ENCODE results near the gene PTGER4. TPM values are rescaled to one million over a fixed set of nuclear protein-coding genes. Genes with fewer than 3 reads are reported as not detected.

Gene PTGER4
- total RNA-seq, 6 experiments from 2014 or later: 0.84 to 4.4 (median 2.9) TPM

- 90% methylated on average over 3 of the region's 3 CpGs for WGBS (ENCODE audit: insufficient coverage, low coverage, low lambda C conversion rate, missing lambda C conversion rate)
- no peak for DNase-seq
- no peak for ATAC-seq
- TF ChIP-seq, protein P1, sequence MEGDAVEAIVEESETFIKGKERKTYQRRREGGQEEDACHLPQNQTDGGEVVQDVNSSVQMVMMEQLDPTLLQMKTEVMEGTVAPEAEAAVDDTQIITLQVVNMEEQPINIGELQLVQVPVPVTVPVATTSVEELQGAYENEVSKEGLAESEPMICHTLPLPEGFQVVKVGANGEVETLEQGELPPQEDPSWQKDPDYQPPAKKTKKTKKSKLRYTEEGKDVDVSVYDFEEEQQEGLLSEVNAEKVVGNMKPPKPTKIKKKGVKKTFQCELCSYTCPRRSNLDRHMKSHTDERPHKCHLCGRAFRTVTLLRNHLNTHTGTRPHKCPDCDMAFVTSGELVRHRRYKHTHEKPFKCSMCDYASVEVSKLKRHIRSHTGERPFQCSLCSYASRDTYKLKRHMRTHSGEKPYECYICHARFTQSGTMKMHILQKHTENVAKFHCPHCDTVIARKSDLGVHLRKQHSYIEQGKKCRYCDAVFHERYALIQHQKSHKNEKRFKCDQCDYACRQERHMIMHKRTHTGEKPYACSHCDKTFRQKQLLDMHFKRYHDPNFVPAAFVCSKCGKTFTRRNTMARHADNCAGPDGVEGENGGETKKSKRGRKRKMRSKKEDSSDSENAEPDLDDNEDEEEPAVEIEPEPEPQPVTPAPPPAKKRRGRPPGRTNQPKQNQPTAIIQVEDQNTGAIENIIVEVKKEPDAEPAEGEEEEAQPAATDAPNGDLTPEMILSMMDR (IDR thresholded peaks at IDR 0.05): no peak
- no peak for TF ChIP-seq POLR2A (IDR thresholded peaks at IDR 0.05)
- Histone ChIP-seq H3K4me1 (no peaks in the 10 kb centered on the region), H3K4me3 (no peak overlapping the region), H3K27me3 (no peaks in the 10 kb centered on the region), H3K36me3 (no peaks in the 10 kb centered on the region), H3K27ac (no peak overlapping the region), H3K9me3 (no peaks in the 10 kb centered on the region)
- intact Hi-C loops (cut with DNase I): no loop called here
Measured at GRCh38 chr5:40651201-40651600, 28.5 kb upstream of the PTGER4 start.

- DNase-seq (no peak), ATAC-seq (no peak)
- Histone ChIP-seq H3K27me3 (no peaks in the 10 kb centered on the region), H3K9me3 (no peaks in the 10 kb centered on the region), H3K4me1 (no peaks in the 10 kb centered on the region), H3K27ac (no peak overlapping the region), H3K36me3 (no peaks in the 10 kb centered on the region), H3K4me3 (no peak overlapping the region)
- WGBS (ENCODE audit: insufficient coverage, low coverage, low lambda C conversion rate, missing lambda C conversion rate): 59% methylated on average over 4 of the region's 8 CpGs
- TF ChIP-seq, protein P1 (IDR thresholded peaks at IDR 0.05): no peak
- TF ChIP-seq POLR2A (IDR thresholded peaks at IDR 0.05): no peak
- intact Hi-C loops (cut with DNase I): no loop called here
Measured at GRCh38 chr5:40652441-40653220, 27.1 kb upstream of the PTGER4 start.

DNA sequence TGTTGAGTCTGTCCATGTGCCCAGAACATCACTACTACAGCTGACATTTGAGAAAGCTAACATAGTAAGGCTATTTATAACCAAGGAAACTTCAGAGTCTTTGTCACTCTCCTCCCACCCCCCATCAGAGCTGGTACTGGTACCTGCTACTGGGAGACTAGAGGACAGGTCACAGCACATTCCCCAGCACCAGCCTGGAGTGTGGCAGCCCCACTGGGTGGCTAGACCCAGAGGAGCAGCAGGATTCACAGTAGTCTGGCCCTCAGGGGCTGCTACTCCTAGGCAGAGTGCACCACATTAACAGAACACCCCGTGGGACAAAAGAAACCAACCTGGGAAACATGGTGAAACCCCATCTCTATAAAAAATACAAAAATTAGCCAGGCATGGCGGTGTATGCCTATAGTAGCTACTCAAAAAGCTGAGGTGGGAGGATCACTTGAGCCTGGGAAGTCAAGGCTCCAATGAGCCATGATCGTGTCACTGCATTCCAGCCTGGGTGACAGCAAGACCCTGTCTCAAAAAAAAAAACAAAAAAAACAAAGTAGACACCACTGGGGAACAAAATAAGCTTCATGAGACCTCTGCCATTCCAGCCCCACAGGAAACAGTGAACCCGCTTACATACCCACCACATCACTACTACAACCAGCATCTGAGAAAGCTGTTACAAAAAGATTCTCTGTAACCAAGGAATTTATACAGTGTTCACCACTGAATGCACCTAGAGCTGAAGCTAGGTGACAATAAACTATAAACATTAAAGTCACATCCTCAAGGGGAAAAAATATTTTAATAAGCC lies 26.3 kb upstream of the PTGER4 start:
- no peaks in the 10 kb centered on the region for H3K4me1 ChIP-seq
- ATAC-seq: no peak
- H3K27me3 ChIP-seq: no peaks in the 10 kb centered on the region
- no peak for DNase-seq
- intact Hi-C loops (cut with DNase I): no loop called here
- no peak overlapping the region for H3K4me3 ChIP-seq
- no peak overlapping the region for H3K27ac ChIP-seq
- 77% methylated on average over 2 of the region's 4 CpGs for WGBS (ENCODE audit: insufficient coverage, low coverage, low lambda C conversion rate, missing lambda C conversion rate)
- no peaks in the 10 kb centered on the region for H3K36me3 ChIP-seq
- H3K9me3 ChIP-seq: no peaks in the 10 kb centered on the region
- TF ChIP-seq POLR2A (IDR thresholded peaks at IDR 0.05): no peak
- TF ChIP-seq, protein P1 (IDR thresholded peaks at IDR 0.05): no peak

DNA sequence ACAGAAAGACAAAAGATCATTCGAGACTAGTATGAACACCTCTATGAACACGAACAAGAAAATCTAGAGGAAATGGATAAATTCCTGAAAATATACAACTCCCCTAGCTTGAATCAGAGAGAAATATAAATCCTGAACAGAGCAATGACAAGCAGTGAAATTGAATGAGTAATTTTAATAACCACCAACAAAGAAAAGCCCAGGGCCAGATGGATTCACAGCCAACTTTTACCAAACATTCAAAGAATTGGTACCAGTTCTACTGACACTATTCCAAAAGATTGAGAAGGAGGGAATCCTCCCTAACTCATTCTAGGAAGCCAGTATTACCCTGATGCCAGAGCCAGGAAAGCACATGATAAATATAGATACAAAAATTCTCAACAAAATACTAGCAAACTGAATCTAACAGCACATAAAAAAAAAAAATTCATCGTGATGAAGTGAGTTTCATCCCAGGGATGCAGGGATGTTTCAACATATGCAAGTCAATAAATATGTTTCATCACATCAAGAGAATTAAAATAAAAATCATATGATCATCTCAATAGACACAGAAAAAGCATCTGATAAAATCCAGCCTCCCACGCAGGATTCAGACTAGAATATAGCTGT lies 25.2 kb upstream of the PTGER4 start:
- 80% methylated on average over 4 of the region's 4 CpGs for WGBS (ENCODE audit: insufficient coverage, low coverage, low lambda C conversion rate, missing lambda C conversion rate)
- no peak overlapping the region for H3K27ac ChIP-seq
- DNase-seq: no peak
- H3K27me3 ChIP-seq: no peaks in the 10 kb centered on the region
- H3K9me3 ChIP-seq: no peaks in the 10 kb centered on the region
- no peak overlapping the region for H3K4me3 ChIP-seq
- intact Hi-C loops (cut with DNase I): no loop called here
- no peaks in the 10 kb centered on the region for H3K4me1 ChIP-seq
- no peak for ATAC-seq
- TF ChIP-seq, protein P1 (IDR thresholded peaks at IDR 0.05): no peak
- no peak for TF ChIP-seq POLR2A (IDR thresholded peaks at IDR 0.05)
- H3K36me3 ChIP-seq: no peaks in the 10 kb centered on the region
